ENCODE measurements around the gene MAP1S.

The MAP1S gene

GRCh38 chr19:17718947-17719711, at the start of gene MAP1S:
Gene MAP1S, plus strand, starts transcription at chr19:17719480. Its CDS starts 23 bp downstream, at chr19:17719503.
- peak; percentile 56 to 61 for DNase-seq (ENCODE audit: low read depth in 2 of 2)

- peak; percentile 10 to 28 for DNase-seq (ENCODE audit: low read depth in 2 of 2)
Observed at GRCh38 chr19:17671906-17672305, 47.4 kb upstream of the MAP1S start.

- no peak for DNase-seq (ENCODE audit: low read depth in 2 of 2)
Observed at GRCh38 chr19:17673937-17674799, 45.1 kb upstream of the MAP1S start.

- no peak for DNase-seq (ENCODE audit: low read depth in 2 of 2)
Observed at GRCh38 chr19:17676295-17676694, 43.0 kb upstream of the MAP1S start.

GRCh38 chr19:17677002-17677401, 42.3 kb upstream of the MAP1S start:
- DNase-seq (ENCODE audit: low read depth in 2 of 2) = no peak

GRCh38 chr19:17678836-17679235, 40.4 kb upstream of the MAP1S start:
- DNase-seq (ENCODE audit: low read depth in 2 of 2) = no peak

- DNase-seq (ENCODE audit: low read depth in 2 of 2) = no peak
Observed at GRCh38 chr19:17679526-17680229, 39.6 kb upstream of the MAP1S start.

- DNase-seq (ENCODE audit: low read depth in 2 of 2) = peak; percentile 12 to 26
Observed at GRCh38 chr19:17680230-17680722, 39.0 kb upstream of the MAP1S start.

- DNase-seq (ENCODE audit: low read depth in 2 of 2) = peak in 1 of 2 donors; percentile 19
Observed at GRCh38 chr19:17681505-17682125, 37.7 kb upstream of the MAP1S start.

- DNase-seq (ENCODE audit: low read depth in 2 of 2) = no peak
Observed at GRCh38 chr19:17682273-17682672, 37.0 kb upstream of the MAP1S start.

- DNase-seq (ENCODE audit: low read depth in 2 of 2) = no peak
Observed at GRCh38 chr19:17683078-17683477, 36.2 kb upstream of the MAP1S start.

GRCh38 chr19:17684256-17684655, 35.0 kb upstream of the MAP1S start:
- DNase-seq (ENCODE audit: low read depth in 2 of 2) = no peak

GRCh38 chr19:17685451-17686022, 33.7 kb upstream of the MAP1S start:
- no peak for DNase-seq (ENCODE audit: low read depth in 2 of 2)

GRCh38 chr19:17686023-17686521, 33.2 kb upstream of the MAP1S start:
- DNase-seq (ENCODE audit: low read depth in 2 of 2) = no peak

- no peak for DNase-seq (ENCODE audit: low read depth in 2 of 2)
Observed at GRCh38 chr19:17686592-17687024, 32.7 kb upstream of the MAP1S start.

GRCh38 chr19:17687141-17687856, 32.0 kb upstream of the MAP1S start:
- no peak for DNase-seq (ENCODE audit: low read depth in 2 of 2)

- peak; percentile 34 to 44 for DNase-seq (ENCODE audit: low read depth in 2 of 2)
Observed at GRCh38 chr19:17687857-17688784, 31.2 kb upstream of the MAP1S start, which contains the start of gene UNC13A. Gene UNC13A, minus strand, starts transcription at chr19:17688354. Its CDS starts 155 bp downstream, at chr19:17688199.

GRCh38 chr19:17688853-17689595, 30.3 kb upstream of the MAP1S start:
- no peak for DNase-seq (ENCODE audit: low read depth in 2 of 2)
